Hepatocyte (in vitro differentiated cells): ENCODE results near the gene DBP.

Experiments used
- CTCF ChIP-seq: fragments of 200-600 bp; sonication (generic); IDR thresholded peaks from 2 replicates; pipeline ENCODE4 v1.5.1; 2016; ENCODE audit warnings: antibody characterized with exemption, mild to moderate bottlenecking; ENCODE audit not compliant: poor library complexity
- EZH2 ChIP-seq: fragments of 200-600 bp; sonication (generic); IDR thresholded peaks from 2 replicates; pipeline ENCODE4 v1.6.1; 2016; ENCODE audit warnings: antibody characterized with exemption, mild to moderate bottlenecking, borderline replicate concordance

GRCh38 chr19:48628486-48629296, 8.5 kb downstream of the DBP start:
- no peak for TF ChIP-seq EZH2
- no peak for TF ChIP-seq CTCF
